A549 (cell line): Measurements from ENCODE around the gene TOR1B. TPM values are rescaled to one million over a fixed set of nuclear protein-coding genes. Genes with fewer than 3 reads are reported as not detected.
A peak's percentile ranks its signal among the peaks of the same experiment; 100 is the strongest.

Experiments used
- ATAC-seq, 2 experiments: fragments of 200-7000 bp in 1 of 2; fragments of >200 bp in 1 of 2; cut with Nextera tagmentation in 1 of 2; cut with Tn5 transposase in 1 of 2; 3 replicates each; pipeline versions ENCODE4 v1.8.0 to v1.9.1; 2018 to 2020; ENCODE audit warnings: mild to moderate bottlenecking in 1 of 2, moderate library complexity in 1 of 2
- CTCF ChIA-PET: fragments of 300-600 bp; sonication (Branson Sonifier 250); formaldehyde crosslinking; extraction: SDS; loops from one replicate; lab custom pipeline; 2021; ENCODE audit warnings: antibody characterized with exemption, inconsistent platforms; lab: Yijun Ruan, JAX
- POLR2A ChIA-PET: fragments of 350-600 bp; formaldehyde crosslinking; extraction: SDS; loops from one replicate; lab custom pipeline; 2021; ENCODE audit warnings: antibody characterized with exemption, inconsistent platforms; lab: Yijun Ruan, JAX
- DNase-seq, 2 experiments: peaks; one replicate each; pipeline versions ENCODE4 v3.0.0 to v3.0.0-alpha.2; 2011 to 2016; ENCODE audit warnings: low read depth in 1 of 2, low spot score in 1 of 2
- FAIRE-seq: peaks from 2 replicates; lab custom pipeline; 2011; peaks lifted over from hg19 to GRCh38; lab: Jason Lieb, UNC
- H3K27ac ChIP-seq, 2 experiments: fragments of >200 bp; sonication (Bioruptor Twin); formaldehyde crosslinking; 3 replicates each; pipeline ENCODE4 v1.5.1; 2016 to 2017
- H3K4me1 ChIP-seq: fragments of >200 bp; sonication (Bioruptor Twin); formaldehyde crosslinking; 3 replicates; pipeline ENCODE4 v1.6.1; 2016
- H3K4me2 ChIP-seq: fragments of >200 bp; sonication (Bioruptor Twin); formaldehyde crosslinking; 3 replicates; pipeline ENCODE4 v1.6.1; 2016
- H3K4me3 ChIP-seq: fragments of >200 bp; sonication (Bioruptor Twin); formaldehyde crosslinking; 3 replicates; pipeline ENCODE4 v1.5.1; 2016
- H3K9me3 ChIP-seq: fragments of >200 bp; sonication (Bioruptor Twin); formaldehyde crosslinking; 3 replicates; pipeline ENCODE4 v1.6.1; 2016
- ATOH8 ChIP-seq: fragments of 250-450 bp; sonication (Bioruptor Pico); IDR thresholded peaks from 2 replicates; pipeline ENCODE4 v1.5.0; 2020; ENCODE audit warnings: low read depth, mild to moderate bottlenecking, moderate library complexity
- BCL3 ChIP-seq: fragments of >200 bp; sonication (Bioruptor Twin); formaldehyde crosslinking; IDR thresholded peaks from 3 replicates; pipeline ENCODE4 v1.6.1; 2016
- BHLHE40 ChIP-seq: IDR thresholded peaks from 2 replicates; pipeline ENCODE4 v1.6.1; 2012; ENCODE audit warnings: low read depth, low read length, inconsistent platforms
- CEBPB ChIP-seq, 2 experiments: fragments of >200 bp in 1 of 2; sonication (Bioruptor Twin) in 1 of 2; formaldehyde crosslinking in 1 of 2; IDR thresholded peaks; 2 replicates each; pipeline ENCODE4 v1.6.1; 2012 to 2016
- CHD2 ChIP-seq: fragments of 150-350 bp; IDR thresholded peaks from 2 replicates; pipeline ENCODE4 v1.6.1; 2014; ENCODE audit warnings: low read length; ENCODE audit not compliant: partially characterized antibody
- CTCF ChIP-seq: fragments of >200 bp; sonication (Bioruptor Twin); formaldehyde crosslinking; IDR thresholded peaks from 3 replicates; pipeline ENCODE4 v1.5.1; 2016
- EHMT2 ChIP-seq: fragments of 200-600 bp; sonication (generic); IDR thresholded peaks from 2 replicates; pipeline ENCODE4 v1.6.1; 2016; ENCODE audit warnings: antibody characterized with exemption, low read depth, mild to moderate bottlenecking, moderate library complexity
- EP300 ChIP-seq, 2 experiments: fragments of >200 bp; sonication (Bioruptor Twin); formaldehyde crosslinking; IDR thresholded peaks; 2 replicates in 1 of 2; 3 replicates in 1 of 2; pipeline ENCODE4 v1.6.1; 2016 to 2017
- HDAC2 ChIP-seq: fragments of 200-600 bp; sonication (generic); IDR thresholded peaks from 2 replicates; pipeline ENCODE4 v1.6.1; 2016
- HES2 ChIP-seq: fragments of >200 bp; sonication (Bioruptor Twin); formaldehyde crosslinking; IDR thresholded peaks from 2 replicates; pipeline ENCODE4 v1.6.1; 2016
- HMGXB4 ChIP-seq: fragments of 250-450 bp; sonication (Bioruptor Pico); IDR thresholded peaks from 2 replicates; pipeline ENCODE4 v1.5.0; 2021; ENCODE audit warnings: mild to moderate bottlenecking, moderate library complexity, borderline replicate concordance
- HOXA7 ChIP-seq: fragments of 250-450 bp; sonication (Bioruptor Pico); IDR thresholded peaks from 2 replicates; pipeline ENCODE4 v1.5.0; 2020; ENCODE audit warnings: mild to moderate bottlenecking, moderate library complexity
- HOXB13 ChIP-seq: fragments of 250-450 bp; sonication (Bioruptor Pico); IDR thresholded peaks from 2 replicates; pipeline ENCODE4 v1.5.0; 2020; ENCODE audit warnings: low read depth, mild to moderate bottlenecking, moderate library complexity
- KDM1A ChIP-seq: fragments of 200-600 bp; sonication (generic); IDR thresholded peaks from 2 replicates; pipeline ENCODE4 v1.6.1; 2016; ENCODE audit warnings: low read depth, mild to moderate bottlenecking
- KDM5A ChIP-seq: fragments of 200-600 bp; sonication (generic); IDR thresholded peaks from 2 replicates; pipeline ENCODE4 v1.6.1; 2016; ENCODE audit warnings: antibody characterized with exemption, mild to moderate bottlenecking
- MAFK ChIP-seq: fragments of 450-650 bp; IDR thresholded peaks from 2 replicates; pipeline ENCODE4 v1.6.1; 2014; ENCODE audit not compliant: partially characterized antibody
- MAZ ChIP-seq: fragments of 150-350 bp; IDR thresholded peaks from 2 replicates; pipeline ENCODE4 v1.6.1; 2014; ENCODE audit warnings: antibody characterized with exemption, low read depth, low read length, borderline replicate concordance
- MYC ChIP-seq: IDR thresholded peaks from 2 replicates; pipeline ENCODE4 v1.6.1; 2012; ENCODE audit warnings: mild to moderate bottlenecking, inconsistent platforms, low read length, improper control_type of control experiment, borderline replicate concordance
- NFE2L2 ChIP-seq: fragments of 150-350 bp; conservative IDR thresholded peaks from 2 replicates; pipeline ENCODE4 v1.6.1; 2014; ENCODE audit warnings: low read length
- PBX3 ChIP-seq: IDR thresholded peaks from 2 replicates; pipeline ENCODE4 v1.6.1; 2012
- PHF8 ChIP-seq: fragments of 200-600 bp; sonication (generic); IDR thresholded peaks from 2 replicates; pipeline ENCODE4 v1.6.1; 2016; ENCODE audit warnings: low read depth, mild to moderate bottlenecking, antibody characterized with exemption, moderate library complexity, borderline replicate concordance
- POLR2AphosphoS2 ChIP-seq: conservative IDR thresholded peaks from 2 replicates; pipeline ENCODE4 v1.6.1; 2012; ENCODE audit warnings: low read length, improper control_type of control experiment, inconsistent platforms
- RAD21 ChIP-seq, 2 experiments: fragments of >200 bp in 1 of 2; sonication (Bioruptor Twin) in 1 of 2; formaldehyde crosslinking in 1 of 2; IDR thresholded peaks in 1 of 2; conservative IDR thresholded peaks in 1 of 2; 2 replicates in 1 of 2; 3 replicates in 1 of 2; pipeline ENCODE4 v1.6.1; 2012 to 2018; ENCODE audit warnings: inconsistent platforms in 1 of 2
- RARB ChIP-seq: fragments of 250-450 bp; sonication (Bioruptor Pico); IDR thresholded peaks from 2 replicates; pipeline ENCODE4 v1.8.0; 2021; ENCODE audit warnings: mild to moderate bottlenecking, moderate library complexity
- RCOR1 ChIP-seq: fragments of 150-350 bp; IDR thresholded peaks from 2 replicates; pipeline ENCODE4 v1.6.1; 2014; ENCODE audit warnings: antibody characterized with exemption, low read length, low read depth
- RFX5 ChIP-seq: fragments of 450-650 bp; IDR thresholded peaks from 2 replicates; pipeline ENCODE4 v1.7.1; 2014; ENCODE audit warnings: antibody characterized with exemption, mild to moderate bottlenecking, moderate library complexity
- RNF2 ChIP-seq: fragments of 200-600 bp; sonication (generic); IDR thresholded peaks from 2 replicates; pipeline ENCODE4 v1.6.1; 2016; ENCODE audit warnings: low read depth, mild to moderate bottlenecking, antibody characterized with exemption, moderate library complexity, borderline replicate concordance
- SMC3 ChIP-seq: fragments of >200 bp; sonication (Bioruptor Twin); formaldehyde crosslinking; IDR thresholded peaks from 3 replicates; pipeline ENCODE4 v1.6.1; 2018; ENCODE audit warnings: inconsistent platforms
- SREBF2 ChIP-seq: fragments of 450-650 bp; IDR thresholded peaks from 2 replicates; pipeline ENCODE4 v1.6.1; 2014; ENCODE audit warnings: mild to moderate bottlenecking, moderate library complexity
- TFCP2L1 ChIP-seq: fragments of 250-450 bp; sonication (Bioruptor Pico); IDR thresholded peaks from 2 replicates; pipeline ENCODE4 v1.5.0; 2021; ENCODE audit warnings: mild to moderate bottlenecking
- TP53 ChIP-seq: fragments of 250-450 bp; sonication (Bioruptor Pico); IDR thresholded peaks from 2 replicates; pipeline ENCODE4 v1.5.0; 2021; ENCODE audit warnings: mild to moderate bottlenecking, moderate library complexity
- ZC3H11A ChIP-seq: fragments of 450-650 bp; IDR thresholded peaks from 2 replicates; pipeline ENCODE4 v1.6.1; 2014; ENCODE audit warnings: antibody characterized with exemption, mild to moderate bottlenecking
- ZNF302 ChIP-seq: fragments of 250-450 bp; sonication (Bioruptor Pico); IDR thresholded peaks from 2 replicates; pipeline ENCODE4 v1.9.0; 2021; ENCODE audit warnings: inconsistent platforms, mild to moderate bottlenecking, moderate library complexity
- ZSCAN20 ChIP-seq: fragments of 250-450 bp; sonication (Bioruptor Pico); IDR thresholded peaks from 2 replicates; pipeline ENCODE4 v1.8.0; 2022; ENCODE audit warnings: mild to moderate bottlenecking, moderate library complexity
- WGBS: methylation state at CpG from one replicate; pipeline ENCODE4 v1.1.6; 2017; ENCODE audit errors: missing lambda C conversion rate; 5-methylcytosine and 5-hydroxymethylcytosine counted together
- polyA plus RNA-seq, 4 experiments: library from polyadenylated mRNA; depleted of rRNA in 3 of 4; stranded (reverse); fragments of >200 nt; fragmentation: RNase III in 1 of 4; extraction: RNeasy Plus Mini Kit Qiagen cat#74134 plus additional on column Dnase treatment in 1 of 4; gene quantifications; 2 replicates in 3 of 4; 3 replicates in 1 of 4; pipeline ENCODE4 v1.2.3, GENCODE V29; 2011 to 2017

The TOR1B gene
- polyA plus RNA-seq, 2 of the 4 experiments (the other 2 are of a cell fraction), result 24.9 to 32.4 TPM

- Histone ChIP-seq H3K4me3 (no peak overlapping the region), H3K27ac (peak overlapping the region; percentile 79 to 89), H3K4me1 (peaks cover 61% of the 10 kb centered on the region), H3K4me2 (peak overlapping the region; percentile 61), H3K9me3 (no peaks in the 10 kb centered on the region)
- peak; percentile 76 to 94 for DNase-seq
- POLR2A ChIA-PET, result no interaction called here
- ATAC-seq, result peak; percentile 28 to 45
- FAIRE-seq, result no peak
- CTCF ChIA-PET, result interaction anchor here (1.0 to 26.1 kb wide), 5 partner anchors 10 to 131 kb away, joined by 3 to 1179 read pairs (median 11); no protein-coding TSS in a partner anchor
- 29% methylated on average over 10 of the region's 10 CpGs for WGBS
- TF ChIP-seq POLR2AphosphoS2 (no peak), SREBF2 (no peak), SMC3 (0 out of 3 replicates have a peak, but pooled peaks have one; percentile 26), PHF8 (no peak), NFE2L2 (no peak), HOXB13 (CRISPR knock-in tag) (no peak), ATOH8 (no peak), MYC (no peak), ZC3H11A (no peak), HES2 (no peak), RFX5 (no peak), BHLHE40 (peak; percentile 69; the same call in 1 of the 2 replicates), ZNF302 (CRISPR knock-in tag) (no peak), RNF2 (no peak), CHD2 (no peak), PBX3 (no peak), RCOR1 (no peak), EP300 (IDR thresholded peaks at IDR 0.05) (peak; percentile 64 to 89; a peak in 3 of 5 replicates), CEBPB (IDR thresholded peaks at IDR 0.05) (peak in 1 of 2 experiments; percentile 54; a peak in 1 of 4 replicates), EHMT2 (no peak), TFCP2L1 (CRISPR knock-in tag) (peak; percentile 73), HDAC2 (no peak), RAD21 (conservative IDR thresholded peaks at IDR 0.05 in 1 of 2, IDR thresholded peaks at IDR 0.05 in 1 of 2) (no peak; a peak in 1 of 5 replicates), KDM1A (no peak), BCL3 (peak; percentile 44; the same call in 1 of the 3 replicates), MAZ (no peak), MAFK (no peak), KDM5A (no peak), RARB (CRISPR knock-in tag) (0 out of 2 replicates have a peak, but pooled peaks have one; percentile 83), CTCF (no peak), ZSCAN20 (CRISPR knock-in tag) (no peak), HMGXB4 (CRISPR knock-in tag) (no peak), HOXA7 (CRISPR knock-in tag) (no peak), TP53 (no peak)
Measured at GRCh38 chr9:129773262-129774048, 29.5 kb upstream of the TOR1B start.
